HG03469 (cell line): ENCODE data around the gene TAOK1.

ENCODE experiments used
- ATAC-seq: cut with Tn5 transposase; IDR thresholded peaks from one replicate; pipeline ENCODE4 v1.9.1; 2021; ENCODE audit warnings: mild to moderate bottlenecking, moderate library complexity, moderate number of reproducible peaks; ENCODE audit not compliant: unreplicated experiment

The TAOK1 gene

DNA sequence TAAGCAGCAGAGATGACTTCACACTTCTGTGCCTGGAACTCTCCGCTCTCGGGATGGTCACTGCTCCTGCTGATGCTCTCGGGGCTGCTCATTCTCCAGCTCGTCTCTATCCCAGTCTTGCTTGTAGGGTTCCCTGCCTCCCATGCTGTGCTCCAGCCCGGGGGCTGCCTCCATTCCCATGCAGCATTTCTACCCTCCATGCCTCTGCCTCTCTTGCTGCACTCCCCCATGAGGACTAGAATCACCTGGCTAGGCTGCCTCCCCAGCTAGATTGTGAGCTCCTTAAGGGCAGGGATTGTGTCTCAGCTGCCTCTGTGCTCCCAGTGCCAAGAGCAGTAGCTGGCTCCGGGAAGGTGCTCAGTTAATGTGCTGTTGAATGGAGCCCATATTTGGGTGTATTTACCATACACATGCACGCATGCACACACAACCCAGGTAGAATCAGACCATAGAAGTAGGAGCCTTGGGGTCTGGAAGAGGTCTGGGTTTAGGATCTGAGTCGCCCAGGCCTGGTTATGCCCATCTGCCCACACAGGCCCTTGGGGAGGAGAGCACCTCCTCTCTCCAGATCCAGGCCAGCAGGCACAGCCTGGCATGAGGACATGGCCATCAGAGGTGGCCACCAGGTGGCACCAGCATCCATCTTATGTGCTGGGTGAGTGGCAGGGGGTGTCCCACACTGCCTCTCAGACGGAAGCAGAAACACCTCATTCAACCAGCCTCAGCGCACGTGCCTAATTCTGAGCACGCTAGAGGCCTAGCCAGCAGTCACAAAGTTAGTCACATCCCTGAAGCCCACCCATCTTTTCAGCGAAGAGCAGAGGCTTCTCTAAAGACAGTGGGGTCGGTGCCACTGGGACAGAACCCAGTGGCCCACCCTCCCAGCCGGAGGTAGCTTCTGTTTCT is 190.0 kb downstream of the TAOK1 start:
- ATAC-seq, result no peak

DNA sequence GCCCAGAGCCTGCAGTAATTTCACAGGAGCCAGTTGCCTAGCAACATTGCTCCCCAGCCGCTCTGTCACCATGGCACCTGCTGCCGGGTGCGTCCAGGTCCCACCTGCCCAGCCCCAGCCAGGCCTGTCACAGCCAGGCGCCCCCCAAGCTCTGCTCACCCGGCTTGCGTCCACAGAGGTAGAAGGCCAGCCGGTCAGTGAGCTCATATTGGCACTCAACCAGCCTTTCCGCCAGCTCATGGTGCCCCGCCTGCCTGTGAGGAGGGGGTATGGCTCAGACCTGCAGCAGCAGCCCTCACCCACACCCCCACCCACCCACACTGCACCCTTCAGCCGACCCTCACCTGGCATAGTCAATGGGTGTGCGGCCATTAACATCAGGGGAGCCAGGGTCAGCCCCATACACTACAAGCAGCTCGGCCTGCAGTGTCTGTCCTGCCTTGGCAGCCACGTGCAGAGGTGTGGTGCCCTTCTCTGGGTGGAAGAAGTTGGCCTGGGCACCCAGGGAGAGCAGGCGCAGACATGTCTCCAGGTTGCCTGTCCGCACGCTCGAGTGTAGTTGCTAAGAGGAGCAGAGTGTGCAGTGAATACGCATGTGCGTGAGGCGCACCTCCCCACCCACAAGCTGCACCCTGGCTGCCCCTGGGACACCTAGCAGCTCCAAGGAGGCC is 191.6 kb downstream of the TAOK1 start:
- no peak for ATAC-seq

DNA sequence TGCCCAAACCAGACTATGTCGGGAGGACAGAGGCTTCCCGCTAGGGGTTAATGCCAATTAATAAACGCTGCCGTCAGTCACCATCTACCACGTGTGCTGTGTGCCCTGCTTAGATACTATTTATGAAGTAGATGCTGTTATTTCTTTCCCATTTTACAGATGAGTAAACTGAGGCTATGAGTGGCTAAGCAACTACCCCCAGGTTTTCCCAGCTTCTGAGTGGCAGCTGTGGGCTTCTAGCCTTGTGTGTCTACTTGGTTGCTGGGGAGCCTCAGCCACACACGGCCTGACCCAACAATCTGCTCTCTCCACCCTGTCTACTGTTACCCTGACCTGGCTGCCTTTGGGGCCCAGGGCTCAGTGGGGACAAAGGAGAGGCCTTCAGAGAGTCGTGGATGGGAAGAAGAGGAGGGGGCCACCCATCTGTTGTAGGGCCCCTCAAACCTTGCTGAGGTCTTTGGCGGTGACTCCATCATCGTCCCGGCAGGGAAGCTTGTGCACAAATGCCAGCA is 192.1 kb downstream of the TAOK1 start:
- no peak for ATAC-seq

DNA sequence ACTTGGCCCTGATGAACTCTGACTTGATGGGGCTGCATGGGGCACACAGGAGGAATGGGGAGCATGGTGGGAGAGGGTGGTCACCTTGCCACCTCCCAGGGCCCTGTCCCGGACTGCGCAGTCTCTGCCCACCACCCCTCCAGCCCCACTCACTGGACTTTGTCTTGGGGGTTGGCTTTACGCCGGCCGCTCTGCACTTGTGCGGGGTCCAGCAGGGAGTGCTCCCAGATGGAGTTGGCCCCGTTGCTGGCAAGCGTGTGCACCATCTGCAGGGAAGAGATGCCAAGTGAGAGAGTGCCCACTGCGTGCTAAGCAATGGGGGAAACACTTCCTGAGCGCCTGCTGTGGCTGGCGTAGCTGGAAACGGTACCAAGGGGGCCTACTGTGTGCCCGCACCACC is 192.6 kb downstream of the TAOK1 start:
- ATAC-seq, result no peak

DNA sequence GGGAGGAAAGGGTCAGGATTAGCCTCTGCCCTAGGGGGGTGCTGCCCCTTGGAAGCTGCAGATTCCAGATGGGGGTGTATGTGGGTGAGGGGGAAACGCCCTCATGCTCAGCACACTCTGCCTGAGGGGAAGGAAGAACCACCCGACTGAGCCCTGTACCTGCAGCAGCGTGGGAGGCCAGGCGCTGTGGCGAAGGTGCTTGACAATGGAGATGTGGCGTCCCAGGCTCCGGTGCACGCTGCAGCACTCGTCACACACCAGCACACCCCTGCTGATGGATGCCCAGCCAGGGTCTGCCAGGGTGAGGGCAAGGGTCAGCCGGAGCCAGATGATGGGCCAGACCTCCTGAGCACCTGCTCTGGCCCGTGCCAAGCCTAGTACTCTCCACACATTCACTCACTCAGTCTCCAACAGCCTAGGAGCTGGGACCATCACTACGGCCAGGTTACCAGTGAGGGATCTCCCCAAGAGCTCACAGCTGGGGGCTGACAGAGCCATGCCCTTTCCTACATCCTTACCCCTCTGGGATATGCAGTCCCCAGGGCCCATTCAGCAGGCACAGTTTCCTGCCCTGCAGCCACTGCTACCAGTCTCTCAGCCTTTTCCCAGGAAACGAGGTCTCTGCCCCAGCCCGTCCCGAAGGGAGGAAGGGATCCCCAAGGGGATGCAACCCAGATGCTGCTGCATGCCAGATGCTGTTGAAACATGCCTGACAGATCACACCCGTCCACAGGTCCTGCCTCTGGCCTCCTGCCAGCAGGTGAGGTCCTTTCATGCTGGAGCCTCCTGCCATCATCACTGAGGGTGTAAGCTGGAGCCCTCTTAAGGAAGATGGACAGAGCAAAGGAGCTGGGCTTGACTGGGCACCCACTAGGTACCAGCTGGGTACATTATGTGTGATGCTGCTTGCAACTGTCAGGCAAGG is 193.4 kb downstream of the TAOK1 start:
- ATAC-seq, result no peak

DNA sequence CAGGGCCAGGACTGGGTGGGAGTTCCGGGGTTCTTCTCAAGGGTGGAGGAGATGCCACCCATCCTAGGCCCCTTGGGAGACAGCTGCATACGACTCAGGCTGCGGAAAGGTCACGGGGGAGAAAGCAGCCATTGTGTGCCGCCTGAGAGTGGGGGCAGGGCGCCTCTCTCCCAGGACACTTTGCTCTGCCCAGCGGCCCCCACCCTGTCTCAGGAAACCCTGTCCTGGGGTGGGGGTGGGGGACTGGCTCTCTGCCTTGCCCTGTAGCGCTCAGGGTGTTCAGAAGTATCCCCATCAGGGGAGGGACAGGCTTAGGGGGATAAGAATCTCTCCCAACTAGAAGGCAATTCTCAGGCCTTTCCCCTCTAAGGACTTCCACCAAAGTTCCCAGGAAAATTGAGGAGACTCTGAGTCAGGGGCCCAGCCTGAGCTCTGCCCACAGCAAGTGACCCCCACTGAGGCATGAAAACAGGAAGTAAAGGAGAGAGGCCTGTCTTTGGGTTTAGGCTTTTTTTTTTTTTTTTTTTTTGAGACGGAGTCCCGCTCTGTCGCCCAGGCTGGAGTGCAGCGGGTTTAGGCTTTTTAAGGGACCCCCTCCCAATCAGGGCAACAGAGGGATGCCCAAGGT is 194.4 kb downstream of the TAOK1 start:
- ATAC-seq, result no peak

DNA sequence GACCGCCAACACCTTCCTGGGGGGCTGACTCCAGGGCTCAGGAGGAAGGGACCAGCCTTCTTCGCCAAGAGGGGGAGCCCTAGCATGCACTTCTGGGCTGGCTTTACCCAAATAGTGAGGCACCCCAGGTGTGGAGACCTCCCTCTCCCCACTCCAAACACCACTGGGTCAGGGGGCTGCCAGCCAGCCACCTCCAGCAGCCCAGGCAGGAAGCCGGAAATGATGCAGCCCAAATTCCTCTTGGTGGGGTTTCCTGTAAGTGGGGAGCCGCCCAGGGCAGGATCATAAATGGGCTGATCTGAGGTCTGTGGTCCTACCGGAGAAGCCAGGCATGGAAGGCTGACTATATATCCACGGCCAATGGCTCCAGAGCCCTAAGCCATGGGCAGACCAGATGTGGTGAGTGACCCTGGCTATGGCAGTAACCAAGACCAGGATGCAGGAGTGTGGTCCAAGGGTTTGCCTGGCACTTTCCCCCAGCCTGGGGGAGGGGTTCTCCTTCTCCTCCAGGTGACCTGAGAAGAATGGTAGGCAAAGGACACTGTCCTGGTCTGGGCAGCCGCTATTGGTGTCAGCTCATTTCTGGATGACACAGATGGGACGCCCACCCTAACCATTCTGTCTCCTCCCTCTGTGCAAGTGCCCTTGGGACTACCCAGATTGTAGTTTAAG is 195.1 kb downstream of the TAOK1 start:
- no peak for ATAC-seq

DNA sequence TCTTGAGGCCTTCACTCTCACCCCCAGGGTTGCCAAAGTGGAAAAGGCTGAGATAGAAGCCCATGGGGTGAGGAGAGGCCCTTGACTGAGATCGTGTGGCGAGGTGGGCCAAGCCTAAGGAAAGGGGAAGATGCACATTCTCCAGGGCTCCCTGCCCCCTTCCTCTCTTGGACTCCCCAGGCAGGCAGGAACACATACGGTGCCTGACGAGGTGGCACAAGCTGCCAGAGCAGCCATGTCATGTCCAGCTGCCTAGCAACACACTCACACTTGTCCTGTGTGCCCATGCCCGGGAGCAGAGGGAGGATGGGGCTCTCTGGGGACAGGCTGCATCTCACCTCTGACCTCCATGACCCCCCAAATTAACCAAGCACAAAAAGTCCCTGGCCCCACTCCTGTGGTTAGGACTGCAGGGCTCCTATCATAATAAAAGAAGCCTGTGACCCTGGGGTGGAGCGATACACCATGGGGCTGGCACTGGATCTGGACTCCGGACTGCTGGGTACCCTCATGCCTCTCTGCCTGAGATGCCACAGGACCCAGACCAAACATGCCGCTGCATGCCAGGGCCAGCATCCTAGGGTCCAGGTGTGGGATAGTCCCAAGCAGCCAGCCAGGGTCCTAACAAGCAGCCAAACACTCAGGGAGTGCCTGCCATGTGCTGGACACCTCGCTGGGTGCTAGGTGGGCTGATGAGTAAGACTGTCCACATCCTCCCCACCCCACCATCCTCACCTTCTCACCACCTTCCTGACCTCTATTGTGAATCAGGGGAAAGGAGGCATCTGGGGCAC is 196.7 kb downstream of the TAOK1 start:
- no peak for ATAC-seq

DNA sequence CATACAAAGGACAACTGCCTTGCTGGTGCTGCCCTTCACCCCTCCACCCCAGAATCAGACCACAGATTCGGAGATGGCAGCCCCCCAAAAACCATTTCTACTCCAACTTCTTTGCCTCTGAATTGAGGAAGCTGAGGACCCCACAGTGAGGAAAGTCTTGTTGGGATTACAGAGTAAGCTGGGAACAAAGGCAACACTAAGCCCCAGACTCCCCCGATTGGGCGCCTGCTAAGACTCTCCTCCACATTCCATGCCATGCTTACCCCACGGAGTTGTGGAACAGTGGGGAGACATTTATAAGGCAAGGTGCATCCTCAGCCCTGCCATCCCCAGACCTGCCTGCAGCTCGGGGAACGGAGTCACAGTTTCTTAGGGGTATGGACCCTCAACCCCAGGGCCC is 197.4 kb downstream of the TAOK1 start:
- ATAC-seq, result no peak

DNA sequence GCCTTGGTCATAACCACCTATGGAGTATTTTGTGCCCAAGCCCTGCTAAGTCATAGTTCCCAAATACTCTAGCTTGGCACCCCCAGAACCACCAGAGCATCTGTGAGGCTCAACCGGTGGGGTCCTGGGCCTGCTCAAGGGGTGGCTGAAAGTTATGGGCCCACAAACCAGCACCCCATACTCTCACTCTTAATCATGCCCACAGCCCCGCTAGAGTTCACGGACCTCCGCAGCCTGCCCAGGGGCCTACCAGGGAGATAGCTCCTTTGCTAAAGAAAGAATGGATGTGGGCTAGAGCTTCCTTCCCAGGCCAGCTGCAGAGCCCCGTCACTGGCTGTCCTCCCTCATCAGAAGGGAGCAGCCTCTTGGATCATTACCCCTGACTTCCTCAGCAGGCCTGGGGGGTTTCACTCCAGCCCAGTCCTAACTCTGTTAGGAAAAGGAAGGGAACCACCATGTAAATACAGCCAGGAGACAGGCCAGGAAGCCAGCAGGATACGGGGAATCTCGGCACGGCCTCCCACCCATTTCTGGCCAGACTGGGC is 197.9 kb downstream of the TAOK1 start:
- ATAC-seq, result no peak

DNA sequence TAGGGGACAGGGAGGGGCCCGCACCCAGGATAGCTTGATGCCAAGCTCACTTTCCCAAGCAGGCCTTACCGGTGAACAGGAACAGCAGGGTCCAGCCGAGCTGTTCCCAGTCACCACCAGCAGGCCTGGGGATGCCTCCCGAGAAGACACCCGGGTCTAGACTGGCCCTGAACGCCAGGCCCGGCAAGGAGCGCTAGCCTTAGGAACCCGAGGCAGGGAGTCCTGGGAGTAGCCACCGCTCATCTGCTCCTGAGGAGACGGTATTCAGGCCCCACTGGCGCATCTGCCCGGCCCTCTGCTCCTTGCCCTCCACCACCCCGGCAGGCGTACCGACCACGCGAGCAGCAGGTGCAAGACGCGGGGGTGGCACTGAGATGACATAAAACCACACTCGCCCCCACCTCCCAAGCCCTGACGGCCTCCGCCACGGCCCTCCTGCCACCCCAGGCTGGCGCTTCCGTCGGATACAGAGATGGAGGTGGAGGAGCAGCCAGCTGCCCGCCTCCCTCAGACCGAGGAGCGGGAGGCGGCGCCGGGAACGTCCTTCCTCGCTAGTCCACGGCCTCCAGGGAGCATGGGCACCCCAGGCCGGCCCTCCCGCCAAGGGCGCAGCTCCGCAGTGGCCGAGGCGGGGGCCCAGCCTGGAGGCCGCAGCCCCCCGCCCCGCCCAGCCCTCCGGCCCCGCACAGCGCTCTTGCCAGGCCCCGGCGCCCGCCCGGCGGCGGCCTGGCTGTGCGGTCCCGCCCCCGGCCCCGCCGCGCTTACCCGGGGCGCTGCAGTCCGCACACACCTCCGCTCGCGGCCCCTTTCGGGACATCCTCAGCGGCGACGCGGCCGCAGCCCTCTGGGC is 198.6 kb downstream of the TAOK1 start:
- ATAC-seq, result no peak

DNA sequence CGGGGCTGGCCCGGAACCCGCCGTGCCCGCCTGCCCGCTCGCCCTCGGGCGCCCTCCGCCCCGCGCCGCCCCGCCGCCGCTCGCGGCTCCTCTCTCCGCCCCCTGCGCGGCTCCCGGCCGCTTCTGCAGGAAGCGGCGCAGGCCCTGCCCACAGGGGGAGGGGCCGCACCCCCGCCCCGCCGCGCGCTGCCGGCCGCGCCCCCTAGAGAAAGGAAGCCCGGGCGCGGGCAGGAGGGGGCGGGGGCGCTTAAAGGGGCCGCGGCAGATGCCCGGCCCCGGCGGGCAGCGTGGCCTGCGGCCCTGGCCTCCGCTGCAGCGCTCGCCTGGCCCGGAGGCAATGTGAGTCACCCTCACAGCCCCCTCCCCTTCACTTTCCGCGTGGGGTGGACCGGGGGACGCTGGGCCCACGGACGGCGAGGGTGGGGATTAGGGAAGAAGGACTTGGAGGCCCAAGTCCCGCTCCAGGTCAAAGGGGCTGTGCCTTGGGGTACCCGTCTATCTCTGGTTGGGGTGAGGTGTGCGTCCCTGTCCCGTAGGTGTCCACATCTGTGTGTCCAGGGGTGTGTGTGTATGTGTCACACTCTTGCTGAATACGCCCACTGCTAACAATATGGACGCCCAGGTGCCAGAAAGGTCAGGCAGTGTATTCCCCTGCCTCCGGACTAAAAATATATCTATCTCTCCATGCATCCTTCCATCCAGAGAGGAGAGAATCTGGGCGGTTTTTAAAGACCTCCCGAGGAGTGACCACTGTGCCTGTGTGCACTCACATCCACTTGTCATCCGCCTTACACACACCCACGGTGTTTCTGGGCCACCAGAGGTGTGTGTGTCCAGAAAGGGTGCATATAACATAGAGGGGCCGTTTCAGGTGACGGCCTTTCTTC is 199.6 kb downstream of the TAOK1 start, which contains the start of gene GIT1:
TSS of gene GIT1 (minus strand) at position 125 of the 887 bp plus-strand sequence. CDS start 270 bp downstream, outside the sequence.
- no peak for ATAC-seq

DNA sequence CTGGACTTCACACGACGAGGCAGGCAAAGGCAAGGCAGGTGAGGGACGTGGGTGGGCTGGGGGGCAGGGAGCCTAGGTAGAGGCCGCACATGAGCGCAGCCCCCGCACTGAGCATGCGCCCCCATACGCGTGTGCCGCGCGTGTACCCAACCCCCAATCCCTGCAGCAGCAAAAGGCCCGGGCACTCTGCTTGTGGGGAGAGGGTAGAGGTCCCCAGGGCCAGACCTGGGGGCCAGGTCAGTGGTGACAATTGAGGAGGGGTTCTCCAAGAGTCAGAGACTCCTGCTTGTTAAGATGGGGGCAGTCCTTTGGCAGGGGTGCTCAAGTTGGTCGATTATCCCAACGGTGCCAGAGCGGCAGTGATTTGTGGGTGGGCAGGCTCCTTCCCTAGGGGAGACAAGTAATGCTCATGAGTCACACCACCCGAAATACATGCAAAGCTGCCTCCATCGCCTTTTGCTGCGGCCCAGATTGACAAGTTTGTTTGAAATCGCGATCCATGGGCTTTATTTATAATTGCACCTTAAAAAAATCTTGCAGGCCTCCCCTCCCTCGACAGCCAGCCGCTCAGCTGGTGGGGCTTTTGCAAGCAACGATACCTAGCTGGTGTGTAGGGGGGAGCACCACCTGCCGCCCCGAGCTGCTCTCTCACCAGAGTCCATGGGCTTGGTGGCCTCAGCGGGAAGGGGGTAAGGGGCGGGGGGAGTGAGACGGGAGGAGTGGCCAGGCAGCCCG is 200.4 kb downstream of the TAOK1 start:
- ATAC-seq, result no peak

DNA sequence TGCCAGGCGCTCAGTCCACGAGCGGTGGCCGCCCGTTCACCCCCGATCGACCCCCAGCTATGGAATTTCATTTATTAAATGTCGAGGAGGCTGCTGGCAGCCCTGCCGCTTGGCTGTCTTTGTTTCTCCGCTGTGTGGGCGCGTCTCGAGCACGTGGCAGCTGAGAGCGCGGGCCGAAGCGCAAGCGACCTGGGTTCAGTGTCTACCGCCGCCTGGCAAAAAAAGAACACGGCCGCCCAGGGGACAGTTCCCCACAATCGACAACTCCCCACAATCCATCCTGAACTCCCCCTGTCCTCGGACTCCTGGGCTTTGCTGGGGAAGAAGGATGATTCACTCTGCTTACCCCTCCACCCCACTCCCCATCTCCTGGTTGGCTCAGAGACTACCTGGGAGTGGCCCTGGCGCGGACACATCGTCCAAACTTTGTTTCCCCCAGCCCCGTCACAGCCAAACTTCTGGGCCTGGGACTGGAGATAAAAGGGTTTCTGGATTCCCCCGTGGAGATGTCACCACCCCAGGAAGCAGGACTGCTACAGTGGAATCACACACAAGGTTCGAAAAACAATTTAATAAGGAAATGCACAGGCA is 201.1 kb downstream of the TAOK1 start:
- no peak for ATAC-seq

DNA sequence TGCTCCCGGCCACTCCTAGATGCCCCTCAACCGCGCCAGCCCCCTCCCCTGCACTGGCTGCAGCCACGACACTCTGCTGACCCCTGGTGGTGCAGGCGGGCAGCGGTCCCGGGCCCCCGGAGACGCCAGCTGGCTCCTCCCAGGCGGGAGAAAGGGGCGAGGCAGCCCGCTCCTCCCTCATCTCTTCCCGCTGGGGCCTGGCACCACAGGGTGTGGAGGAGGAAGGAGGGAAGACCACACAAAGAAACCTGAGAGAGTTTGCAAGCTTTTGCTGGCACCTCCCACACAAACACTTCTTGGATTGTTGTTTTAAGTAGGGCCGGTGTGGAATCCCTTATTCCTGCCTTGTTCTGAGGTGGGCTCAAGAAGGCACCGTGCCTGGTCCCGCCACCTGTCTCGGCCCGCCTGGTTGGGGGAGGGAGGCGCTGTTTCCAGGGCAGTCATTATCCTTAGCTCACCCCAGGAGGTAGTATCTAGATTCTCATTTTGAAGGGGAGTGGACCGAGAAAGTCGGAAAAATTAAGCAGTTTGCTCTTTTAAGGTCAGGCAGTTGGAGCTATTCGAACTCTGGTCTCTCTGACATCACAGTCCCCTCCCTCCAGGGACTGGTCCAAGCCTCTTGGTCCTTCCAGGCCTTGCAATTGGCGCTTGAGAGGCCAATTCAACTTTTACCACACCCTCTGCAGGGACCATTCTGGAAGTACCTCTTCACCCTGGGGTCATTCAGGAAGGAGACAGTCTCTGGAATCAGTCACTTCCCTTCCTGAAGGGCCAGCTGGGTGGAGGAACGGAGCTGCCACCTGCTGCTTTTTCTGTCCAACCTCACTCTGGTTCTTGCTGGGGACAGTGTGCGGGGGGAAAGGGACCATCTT is 201.8 kb downstream of the TAOK1 start:
- no peak for ATAC-seq
